HepG2 (cell line): Measurements from ENCODE around the gene DAZL. TPM values are rescaled to one million over a fixed set of nuclear protein-coding genes. Genes with fewer than 3 reads are reported as not detected.

Experiments used
- ATAC-seq: fragments of 200-7000 bp; cut with Tn5 transposase; 3 replicates; pipeline ENCODE4 v1.9.1; 2020; ENCODE audit warnings: mild to moderate bottlenecking, moderate library complexity
- BruUV-seq: library from RNA; stranded (reverse); fragments of 400-500 nt; replicated peaks from 2 replicates; lab custom pipeline; 2021; lab: Mats Ljungman, UMichigan
- CTCF ChIA-PET: fragments of 300-600 bp; formaldehyde crosslinking; extraction: SDS; loops from one replicate; lab custom pipeline; 2021; ENCODE audit warnings: low total read pairs, inconsistent platforms, low intra/inter-chr PET ratio; lab: Yijun Ruan, JAX
- POLR2A ChIA-PET: fragments of 350-600 bp; sonication (Branson Sonifier 250); formaldehyde crosslinking; loops from one replicate; lab custom pipeline; 2020; ENCODE audit warnings: antibody characterized with exemption, inconsistent platforms; lab: Yijun Ruan, JAX
- DNase-seq: peaks from one replicate; pipeline ENCODE4 v3.0.0-alpha.2; 2015; ENCODE audit warnings: low spot score
- FAIRE-seq: peaks from 3 replicates; lab custom pipeline; 2011; peaks lifted over from hg19 to GRCh38; lab: Jason Lieb, UNC
- H2AFZ ChIP-seq: one replicate; pipeline ENCODE4 v1.6.1; 2011; ENCODE audit warnings: low read length, inconsistent platforms
- H3K27ac ChIP-seq: fragments of 300-600 bp; 3 replicates; pipeline ENCODE4 v1.8.0; 2011; ENCODE audit warnings: mixed run types, mild to moderate bottlenecking, mixed read lengths, low read length, inconsistent platforms; ENCODE audit not compliant: insufficient read depth; ENCODE audit errors: extremely low read length
- H3K27me3 ChIP-seq, 2 experiments: fragments of 200-600 bp in 1 of 2; 2 replicates in 1 of 2; 3 replicates in 1 of 2; pipeline versions ENCODE4 v1.6.0 to v1.8.0; 2011; ENCODE audit warnings: low read length in 2 of 2, mild to moderate bottlenecking in 2 of 2, moderate library complexity in 2 of 2, inconsistent platforms in 1 of 2; ENCODE audit not compliant: insufficient read depth in 2 of 2, control insufficient read depth in 1 of 2
- H3K36me3 ChIP-seq, 2 experiments: fragments of 200-600 bp in 1 of 2; replicated peaks in 1 of 2; 2 replicates in 1 of 2; 3 replicates in 1 of 2; pipeline versions ENCODE4 v1.5.1 to v1.8.0; 2011; ENCODE audit warnings: low read length in 2 of 2, inconsistent platforms in 1 of 2; ENCODE audit not compliant: insufficient read depth in 2 of 2, control insufficient read depth in 1 of 2
- H3K4me1 ChIP-seq: 2 replicates; pipeline ENCODE4 v1.5.1; 2012; ENCODE audit warnings: low read length, inconsistent platforms; ENCODE audit not compliant: insufficient read depth
- H3K4me2 ChIP-seq: 2 replicates; pipeline ENCODE4 v1.6.0; 2011; ENCODE audit warnings: low read depth, low read length, inconsistent platforms
- H3K4me3 ChIP-seq, 3 experiments: fragments of 200-600 bp in 1 of 3; sonication (generic), shearing (Covaris generic) in 1 of 3; replicated peaks in 1 of 3; 2 replicates each; pipeline ENCODE4 v1.5.1; 2011 to 2016; ENCODE audit warnings: low read length in 3 of 3, inconsistent platforms in 2 of 3, low read depth in 2 of 3, mild to moderate bottlenecking in 2 of 3, control low read depth in 1 of 3, mixed read lengths in 1 of 3; ENCODE audit not compliant: insufficient read depth in 1 of 3
- H3K79me2 ChIP-seq: one replicate; pipeline ENCODE4 v1.6.1; 2011; ENCODE audit warnings: low read length, inconsistent platforms; ENCODE audit not compliant: insufficient read depth
- H3K9ac ChIP-seq: 2 replicates; pipeline ENCODE4 v1.6.0; 2011; ENCODE audit warnings: mild to moderate bottlenecking, low read depth, low read length, inconsistent platforms; ENCODE audit not compliant: insufficient read depth
- H3K9me3 ChIP-seq: 2 replicates; pipeline ENCODE4 v1.5.1; 2012; ENCODE audit warnings: mild to moderate bottlenecking, low read length
- H4K20me1 ChIP-seq: 2 replicates; pipeline ENCODE4 v1.6.0; 2011; ENCODE audit warnings: inconsistent platforms, mild to moderate bottlenecking, low read length, moderate library complexity; ENCODE audit not compliant: insufficient read depth
- RARA ChIP-seq: IDR thresholded peaks from 2 replicates; pipeline ENCODE4 v1.6.1; 2016; ENCODE audit warnings: missing genetic modification reagents, missing compliant biosample characterization
- ZNF773 ChIP-seq: sonication (generic); formaldehyde crosslinking; IDR thresholded peaks from 2 replicates; pipeline ENCODE4 v1.4.0; 2020; ENCODE audit warnings: missing genetic modification reagents, borderline replicate concordance
- WGBS: methylation state at CpG from one replicate; pipeline ENCODE4 v1.1.6; 2017; ENCODE audit warnings: low lambda C conversion rate; 5-methylcytosine and 5-hydroxymethylcytosine counted together
- in situ Hi-C: cut with HindIII; loops from 2 replicates; pipeline ENCODE4 v1.10.0; 2017; ENCODE audit warnings: low pct_unique_long_range_greater_than_20kb; ENCODE audit not compliant: extremely low pct_ligation_motif_present
- intact Hi-C: fragments of 100-400 bp; cut with micrococcal nuclease; formaldehyde crosslinking; loops from one replicate; pipeline ENCODE4 v1.10.0; 2022; ENCODE audit not compliant: unreplicated experiment
- polyA plus RNA-seq, 8 experiments: library from polyadenylated mRNA; depleted of rRNA in 3 of 8; stranded (reverse) in 7 of 8; unstranded in 1 of 8; fragments of >200 nt; fragmentation: Illumina TruSeq in 4 of 8; extraction: Trizol in 4 of 8; gene quantifications; 2 replicates each; pipeline versions ENCODE4 v1.2.1 to v1.2.3, GENCODE V29; 2011 to 2016; ENCODE audit warnings: low read depth in 4 of 8, missing spikeins in 1 of 8, mixed read lengths in 1 of 8; ENCODE audit not compliant: insufficient read depth in 1 of 8
- total RNA-seq, 5 experiments: library from RNA; depleted of rRNA; stranded (reverse); fragments of >200 nt; fragmentation: Illumina TruSeq; extraction: Trizol; gene quantifications; 2 replicates each; pipeline ENCODE4 v1.2.3, GENCODE V29; 2016; ENCODE audit warnings: low read depth in 1 of 5
- TF ChIP-seq, protein P1 (sequence below): IDR thresholded peaks from 2 replicates; pipeline ENCODE4 v1.4.0; 2020; ENCODE audit warnings: mild to moderate bottlenecking, missing genetic modification reagents

DAZL gene
- total and polyA plus RNA-seq, 2 of the 13 experiments (the other 11 are each of a cell fraction or from before 2014, with no cell fraction given), result not detected

DNA sequence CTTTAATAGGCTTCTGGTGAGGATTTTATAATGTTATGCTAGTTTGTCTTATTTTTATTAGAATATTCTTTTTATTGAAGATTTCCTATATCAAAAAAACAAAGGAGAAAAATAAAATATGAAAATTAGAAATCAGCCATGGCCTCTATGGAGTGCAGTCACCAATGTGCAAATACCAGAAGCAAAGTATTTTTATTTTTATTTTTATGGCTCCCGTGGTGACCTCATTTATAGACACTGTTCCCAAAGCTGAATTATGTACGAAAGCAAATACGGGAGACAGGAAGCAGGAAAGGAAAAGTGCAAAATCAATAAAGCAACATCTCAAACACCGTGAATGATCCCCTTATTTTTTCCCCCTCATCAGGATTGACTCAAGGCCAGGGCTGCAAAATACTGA, 35.1 kb downstream of the DAZL start:
- no peak for FAIRE-seq

More for the DNA sequence above, 35.1 kb downstream of the DAZL start:
- Histone ChIP-seq H3K36me3 (no peaks in the 10 kb centered on the region), H3K27ac (no peak overlapping the region), H3K9ac (no peak overlapping the region), H3K4me3 (no peak overlapping the region), H3K79me2 (no peaks in the 10 kb centered on the region)
- POLR2A ChIA-PET, result no interaction called here
- CTCF ChIA-PET, result no interaction called here
- TF ChIP-seq RARA (peak; percentile 21; the same call in 1 of the 2 replicates), ZNF773 (no peak)
- TF ChIP-seq, protein P1, sequence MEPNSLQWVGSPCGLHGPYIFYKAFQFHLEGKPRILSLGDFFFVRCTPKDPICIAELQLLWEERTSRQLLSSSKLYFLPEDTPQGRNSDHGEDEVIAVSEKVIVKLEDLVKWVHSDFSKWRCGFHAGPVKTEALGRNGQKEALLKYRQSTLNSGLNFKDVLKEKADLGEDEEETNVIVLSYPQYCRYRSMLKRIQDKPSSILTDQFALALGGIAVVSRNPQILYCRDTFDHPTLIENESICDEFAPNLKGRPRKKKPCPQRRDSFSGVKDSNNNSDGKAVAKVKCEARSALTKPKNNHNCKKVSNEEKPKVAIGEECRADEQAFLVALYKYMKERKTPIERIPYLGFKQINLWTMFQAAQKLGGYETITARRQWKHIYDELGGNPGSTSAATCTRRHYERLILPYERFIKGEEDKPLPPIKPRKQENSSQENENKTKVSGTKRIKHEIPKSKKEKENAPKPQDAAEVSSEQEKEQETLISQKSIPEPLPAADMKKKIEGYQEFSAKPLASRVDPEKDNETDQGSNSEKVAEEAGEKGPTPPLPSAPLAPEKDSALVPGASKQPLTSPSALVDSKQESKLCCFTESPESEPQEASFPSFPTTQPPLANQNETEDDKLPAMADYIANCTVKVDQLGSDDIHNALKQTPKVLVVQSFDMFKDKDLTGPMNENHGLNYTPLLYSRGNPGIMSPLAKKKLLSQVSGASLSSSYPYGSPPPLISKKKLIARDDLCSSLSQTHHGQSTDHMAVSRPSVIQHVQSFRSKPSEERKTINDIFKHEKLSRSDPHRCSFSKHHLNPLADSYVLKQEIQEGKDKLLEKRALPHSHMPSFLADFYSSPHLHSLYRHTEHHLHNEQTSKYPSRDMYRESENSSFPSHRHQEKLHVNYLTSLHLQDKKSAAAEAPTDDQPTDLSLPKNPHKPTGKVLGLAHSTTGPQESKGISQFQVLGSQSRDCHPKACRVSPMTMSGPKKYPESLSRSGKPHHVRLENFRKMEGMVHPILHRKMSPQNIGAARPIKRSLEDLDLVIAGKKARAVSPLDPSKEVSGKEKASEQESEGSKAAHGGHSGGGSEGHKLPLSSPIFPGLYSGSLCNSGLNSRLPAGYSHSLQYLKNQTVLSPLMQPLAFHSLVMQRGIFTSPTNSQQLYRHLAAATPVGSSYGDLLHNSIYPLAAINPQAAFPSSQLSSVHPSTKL (CRISPR knock-in tag), result no peak
- TF ChIP-seq, all 625 proteins: peak for 1
- ATAC-seq (no peak), DNase-seq (no peak)
- H3K9me3 ChIP-seq, result no peaks in the 10 kb centered on the region
- no peak overlapping the region for H2AFZ ChIP-seq
- no peaks in the 10 kb centered on the region for H4K20me1 ChIP-seq
- H3K4me1 ChIP-seq, result 0 out of 2 replicates have a peak, but pooled peaks cover 5% of the 10 kb centered on the region
- in situ Hi-C loops (no loop called here), intact Hi-C loops (no loop called here)
- WGBS, result 17% methylated on average over 4 of the region's 4 CpGs
- no TSS peak for BruUV-seq
- no peaks in the 10 kb centered on the region for H3K27me3 ChIP-seq
- no peak overlapping the region for H3K4me2 ChIP-seq
